GM12874 (cell line): Measurements from ENCODE around the gene ZNF888.

Experiments used
- TF ChIP-seq, protein P1 (sequence below): IDR thresholded peaks from 2 replicates; pipeline ENCODE4 v1.5.1; 2011; ENCODE audit warnings: low read depth, mild to moderate bottlenecking, control low read depth, low read length, moderate library complexity; ENCODE audit not compliant: insufficient read depth

Gene ZNF888

DNA sequence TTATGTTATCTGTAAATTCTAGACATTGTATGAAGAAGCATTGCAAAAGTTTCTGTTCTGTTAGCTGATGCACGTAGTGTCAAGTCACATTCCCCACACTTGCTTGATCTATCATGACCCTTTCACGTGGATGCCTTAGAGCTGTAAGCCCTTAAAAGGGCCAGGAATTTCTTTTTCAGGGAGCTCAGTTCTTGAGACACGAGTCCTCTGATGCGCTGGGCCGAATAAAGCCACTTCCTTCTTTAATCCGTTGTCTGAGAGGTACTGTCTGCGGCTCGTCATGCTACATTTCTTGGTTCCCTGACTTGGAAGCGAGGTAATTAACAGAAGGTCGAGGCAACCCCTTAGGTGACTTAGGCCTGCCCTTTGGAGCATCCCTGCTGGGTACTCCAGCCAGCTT lies 33.7 kb upstream of the ZNF888 start:
- TF ChIP-seq, protein P1, sequence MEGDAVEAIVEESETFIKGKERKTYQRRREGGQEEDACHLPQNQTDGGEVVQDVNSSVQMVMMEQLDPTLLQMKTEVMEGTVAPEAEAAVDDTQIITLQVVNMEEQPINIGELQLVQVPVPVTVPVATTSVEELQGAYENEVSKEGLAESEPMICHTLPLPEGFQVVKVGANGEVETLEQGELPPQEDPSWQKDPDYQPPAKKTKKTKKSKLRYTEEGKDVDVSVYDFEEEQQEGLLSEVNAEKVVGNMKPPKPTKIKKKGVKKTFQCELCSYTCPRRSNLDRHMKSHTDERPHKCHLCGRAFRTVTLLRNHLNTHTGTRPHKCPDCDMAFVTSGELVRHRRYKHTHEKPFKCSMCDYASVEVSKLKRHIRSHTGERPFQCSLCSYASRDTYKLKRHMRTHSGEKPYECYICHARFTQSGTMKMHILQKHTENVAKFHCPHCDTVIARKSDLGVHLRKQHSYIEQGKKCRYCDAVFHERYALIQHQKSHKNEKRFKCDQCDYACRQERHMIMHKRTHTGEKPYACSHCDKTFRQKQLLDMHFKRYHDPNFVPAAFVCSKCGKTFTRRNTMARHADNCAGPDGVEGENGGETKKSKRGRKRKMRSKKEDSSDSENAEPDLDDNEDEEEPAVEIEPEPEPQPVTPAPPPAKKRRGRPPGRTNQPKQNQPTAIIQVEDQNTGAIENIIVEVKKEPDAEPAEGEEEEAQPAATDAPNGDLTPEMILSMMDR: no peak

DNA sequence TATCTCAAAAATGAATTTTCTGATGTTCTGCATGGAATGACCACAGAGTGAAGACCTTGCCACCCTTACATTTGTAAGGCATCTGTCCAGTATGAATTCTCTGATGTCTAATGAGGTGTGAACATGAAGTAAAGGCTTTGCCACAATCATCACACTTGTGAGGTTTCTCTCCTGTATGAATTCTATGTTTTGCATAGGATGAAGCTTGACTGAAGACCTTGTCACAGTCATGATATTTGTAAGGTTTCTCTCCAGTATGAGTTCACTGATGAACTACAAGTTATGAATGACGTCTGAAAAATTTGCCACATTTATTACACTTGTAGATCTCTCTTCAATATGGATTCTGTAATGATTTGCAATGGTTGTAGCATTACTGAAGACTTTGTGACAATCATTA lies 26.2 kb upstream of the ZNF888 start:
- TF ChIP-seq, protein P1: no peak

DNA sequence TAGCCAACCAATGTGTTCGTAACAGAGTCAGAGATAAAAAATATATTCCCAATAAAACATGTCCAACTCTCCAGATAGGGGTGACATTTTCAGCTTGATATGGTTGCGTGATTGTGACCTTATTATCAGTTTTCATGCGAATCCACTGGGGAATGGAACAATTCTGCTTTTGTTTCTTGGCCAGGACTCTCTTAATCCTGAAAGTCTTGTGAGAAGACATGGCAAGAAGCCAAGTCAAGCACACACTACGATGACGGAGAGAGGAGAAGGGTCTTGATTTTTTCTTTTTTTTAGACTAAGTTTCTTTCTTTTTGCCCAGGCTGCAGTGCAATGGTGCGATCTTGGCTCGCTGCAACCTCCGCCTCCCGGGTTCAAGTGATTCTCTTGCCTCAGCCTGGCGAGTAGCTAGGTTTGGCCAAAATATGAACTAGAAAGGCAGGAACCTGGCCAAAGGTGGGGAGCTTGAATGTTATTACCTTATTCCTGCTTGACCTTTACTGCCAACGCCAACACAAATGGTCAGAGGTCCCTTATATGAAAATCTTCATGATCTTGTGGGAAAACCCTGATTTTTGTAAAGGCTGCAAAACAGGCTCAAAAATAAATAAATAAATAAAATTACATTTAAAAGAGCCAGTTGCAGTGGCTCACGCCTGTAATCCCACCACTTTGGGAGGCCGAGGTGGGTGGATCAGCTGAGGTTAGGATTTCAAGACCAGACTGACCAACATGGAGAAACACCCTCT lies 25.0 kb upstream of the ZNF888 start:
- TF ChIP-seq, protein P1: no peak

DNA sequence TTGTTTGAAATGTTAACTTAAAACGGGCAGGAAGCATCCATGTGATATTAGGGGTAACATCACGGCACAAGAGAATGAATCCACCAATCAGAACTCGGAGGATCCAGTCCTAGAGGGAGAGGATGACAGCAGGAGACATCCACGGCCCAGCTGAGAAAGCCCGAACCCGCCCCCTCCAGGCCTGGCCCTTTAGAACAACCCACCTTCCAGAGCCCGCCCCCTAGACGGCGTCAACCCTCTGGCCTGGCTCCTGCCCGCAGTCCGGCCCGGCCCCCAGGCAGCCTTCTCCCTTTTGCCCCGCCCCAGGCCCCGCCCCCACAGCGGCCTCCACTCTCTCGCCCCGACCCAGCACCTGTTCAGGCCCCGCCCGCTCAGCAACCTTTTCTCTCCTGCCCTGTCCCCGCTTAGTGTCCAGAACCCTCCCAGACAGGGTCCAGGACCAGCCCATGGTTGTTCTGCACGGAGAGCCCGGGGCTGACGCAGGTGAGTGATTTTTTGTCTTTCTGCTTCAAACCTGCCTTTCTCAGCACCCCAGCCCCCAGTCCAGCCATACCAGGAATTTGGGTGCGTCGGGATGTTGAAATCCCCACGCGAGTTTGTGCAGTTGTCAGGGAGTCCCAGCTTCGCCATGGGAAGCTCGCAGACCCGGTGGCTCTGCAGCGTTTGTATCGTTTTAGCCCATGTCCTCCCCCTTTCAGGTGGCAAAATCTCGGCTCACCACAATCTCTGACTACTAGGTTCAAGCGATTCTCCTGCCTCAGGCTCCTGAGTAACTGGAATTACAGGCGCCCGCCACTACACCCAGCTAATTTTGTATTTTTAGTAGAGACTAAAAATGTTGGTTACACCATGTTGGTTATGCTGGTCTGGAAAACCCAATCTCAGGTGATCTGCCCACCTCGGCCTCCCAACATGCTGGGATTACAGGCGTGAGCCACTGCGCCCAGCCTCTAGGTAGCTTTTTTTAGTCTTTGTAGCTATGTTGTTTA lies 23.4 kb upstream of the ZNF888 start:
- TF ChIP-seq, protein P1: no peak

DNA sequence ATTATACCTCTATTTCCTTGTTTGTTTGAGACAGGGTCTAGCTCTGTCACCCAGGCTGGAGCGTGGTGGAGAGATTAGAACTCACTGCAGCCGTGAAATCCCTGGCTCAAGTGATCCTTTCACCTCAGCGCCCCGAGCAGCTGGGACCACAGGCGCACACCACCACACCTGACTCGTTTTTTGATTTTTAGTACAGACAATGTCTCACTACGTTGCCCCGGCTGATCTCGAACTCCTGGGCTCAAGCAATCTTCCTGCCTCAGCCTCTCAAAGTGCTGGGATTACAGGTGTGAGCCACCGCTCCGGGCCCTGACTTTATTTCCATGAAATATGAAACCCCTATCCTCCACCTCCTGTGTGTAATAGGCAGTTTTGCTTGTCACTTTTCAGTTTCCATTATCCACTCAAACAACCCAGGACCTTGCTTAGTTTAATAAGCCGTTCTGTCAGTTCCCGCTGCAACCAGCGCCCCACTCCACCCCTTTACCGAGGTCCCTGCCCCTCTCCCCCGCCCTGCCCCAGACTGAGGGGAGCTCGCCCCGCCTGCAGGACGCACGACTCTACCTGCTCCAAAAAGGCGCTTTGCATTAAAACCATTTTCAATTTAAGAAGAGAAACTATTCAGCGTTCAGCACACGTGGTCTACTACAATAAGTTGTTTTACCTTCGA lies 22.6 kb upstream of the ZNF888 start:
- TF ChIP-seq, protein P1: no peak

DNA sequence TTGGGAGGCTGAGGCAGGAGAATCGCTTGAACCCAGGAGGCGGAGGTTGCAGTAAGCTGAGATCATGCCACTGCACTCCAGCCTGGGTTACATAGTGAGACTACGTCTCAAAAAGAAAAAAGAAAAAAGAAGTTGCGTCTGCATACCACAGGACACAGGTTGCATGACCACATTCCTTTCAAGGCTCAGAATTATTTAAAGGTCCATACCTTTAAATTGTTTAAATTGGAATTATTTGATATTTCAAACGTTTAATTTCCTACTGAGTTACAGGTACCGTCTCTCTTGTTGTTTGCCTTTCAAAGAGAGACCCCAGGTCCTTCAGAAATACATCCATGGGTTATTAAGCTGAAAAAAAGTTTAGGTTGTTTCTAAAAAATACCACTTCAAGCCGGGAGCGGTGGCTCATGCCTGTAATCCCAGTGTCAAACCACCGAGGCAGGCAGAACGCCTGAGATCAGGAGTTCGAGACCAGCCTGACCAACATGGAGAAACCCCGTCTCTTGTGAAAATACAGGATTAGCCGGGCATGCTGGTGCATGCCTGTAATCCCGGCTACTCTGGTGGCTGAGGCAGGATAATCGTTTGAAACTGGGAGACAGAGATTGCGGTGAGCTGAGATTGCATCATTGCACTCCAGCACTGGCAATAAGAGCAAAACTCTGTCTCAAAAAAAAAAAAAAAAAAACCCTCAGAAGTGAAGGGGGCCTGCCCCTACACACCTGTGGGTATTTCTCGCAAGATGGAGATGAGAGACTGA lies 20.8 kb upstream of the ZNF888 start:
- TF ChIP-seq, protein P1: no peak
